Fibroblast of skin of right quadriceps (primary cell): Measurements from ENCODE around the gene KCNQ2.

Experiments used
- DNase-seq: peaks from one replicate; pipeline ENCODE4 v3.0.0-alpha.2; 2013

Gene KCNQ2

GRCh38 chr20:63351326-63351700 lies 121.1 kb downstream of the KCNQ2 start:
- DNase-seq = no peak

GRCh38 chr20:63350597-63351325 lies 121.7 kb downstream of the KCNQ2 start:
- no peak for DNase-seq
